Mesenchymal stem cell (in vitro differentiated cells and primary cell): ENCODE data around the gene FCER2.

Experiments used
- DNase-seq: peaks from one replicate; pipeline ENCODE4 v3.0.0-alpha.2; 2013
- H2AFZ ChIP-seq: one replicate; pipeline ENCODE4 v1.6.1; 2013; ENCODE audit warnings: low read depth, mild to moderate bottlenecking, control low read depth, inconsistent platforms, low read length, moderate library complexity
- H2AK5ac ChIP-seq: 2 replicates; pipeline ENCODE4 v1.6.1; 2013; ENCODE audit warnings: low read length, moderate library complexity, mild to moderate bottlenecking, inconsistent platforms; ENCODE audit not compliant: severe bottlenecking
- H2BK120ac ChIP-seq: one replicate; pipeline ENCODE4 v1.6.1; 2013; ENCODE audit warnings: low read depth, mild to moderate bottlenecking, inconsistent platforms, low read length, moderate library complexity
- H2BK12ac ChIP-seq, 2 experiments: one replicate each; pipeline ENCODE4 v1.6.1; 2013; ENCODE audit warnings: inconsistent platforms in 2 of 2, low read length in 2 of 2, mild to moderate bottlenecking in 2 of 2, moderate library complexity in 2 of 2, control low read depth in 1 of 2
- H2BK15ac ChIP-seq: one replicate; pipeline ENCODE4 v1.6.1; 2013; ENCODE audit warnings: mild to moderate bottlenecking, low read depth, inconsistent platforms; ENCODE audit not compliant: poor library complexity, severe bottlenecking
- H2BK5ac ChIP-seq: 2 replicates; pipeline ENCODE4 v1.6.1; 2013; ENCODE audit warnings: low read depth, mild to moderate bottlenecking, low read length, control low read depth, inconsistent platforms; ENCODE audit not compliant: poor library complexity, severe bottlenecking
- H3K14ac ChIP-seq, 2 experiments: one replicate each; pipeline ENCODE4 v1.6.1; 2013; ENCODE audit warnings: inconsistent platforms in 2 of 2, low read length in 2 of 2, control low read depth in 1 of 2, mild to moderate bottlenecking in 1 of 2, moderate library complexity in 1 of 2
- H3K18ac ChIP-seq, 2 experiments: one replicate each; pipeline ENCODE4 v1.6.1; 2013; ENCODE audit warnings: inconsistent platforms in 2 of 2, low read length in 2 of 2, control low read depth in 1 of 2, low read depth in 1 of 2, mild to moderate bottlenecking in 1 of 2
- H3K23ac ChIP-seq, 2 experiments: one replicate each; pipeline ENCODE4 v1.6.1; 2013; ENCODE audit warnings: inconsistent platforms in 2 of 2, low read length in 2 of 2, mild to moderate bottlenecking in 2 of 2, moderate library complexity in 2 of 2, control low read depth in 1 of 2
- H3K27ac ChIP-seq: 2 replicates; pipeline ENCODE4 v1.5.1; 2013; ENCODE audit warnings: mild to moderate bottlenecking, moderate library complexity, low read length, control low read depth, inconsistent platforms; ENCODE audit not compliant: poor library complexity, severe bottlenecking
- H3K27me3 ChIP-seq, 2 experiments: 2 replicates each; pipeline versions ENCODE4 v1.6.1 to v1.7.0; 2013; ENCODE audit warnings: low read length in 2 of 2, mild to moderate bottlenecking in 2 of 2, moderate library complexity in 2 of 2, control low read depth in 1 of 2, inconsistent platforms in 1 of 2; ENCODE audit not compliant: control insufficient read depth in 1 of 2, insufficient read depth in 1 of 2
- H3K36me3 ChIP-seq, 2 experiments: 2 replicates each; pipeline versions ENCODE4 v1.6.1 to v1.7.0; 2013; ENCODE audit warnings: low read length in 2 of 2, control low read depth in 1 of 2, inconsistent platforms in 1 of 2, low read depth in 1 of 2, mild to moderate bottlenecking in 1 of 2; ENCODE audit not compliant: insufficient read depth in 2 of 2, control insufficient read depth in 1 of 2
- H3K4ac ChIP-seq, 2 experiments: one replicate each; pipeline ENCODE4 v1.6.1; 2013; ENCODE audit warnings: inconsistent platforms in 2 of 2, low read length in 2 of 2, mild to moderate bottlenecking in 2 of 2, moderate library complexity in 2 of 2, control low read depth in 1 of 2, low read depth in 1 of 2
- H3K4me1 ChIP-seq: 2 replicates; pipeline ENCODE4 v1.6.1; 2013; ENCODE audit warnings: low read depth, low read length, control low read depth; ENCODE audit not compliant: control insufficient read depth, insufficient read depth
- H3K4me2 ChIP-seq: 2 replicates; pipeline ENCODE4 v1.6.1; 2013; ENCODE audit warnings: low read length, mild to moderate bottlenecking, inconsistent platforms; ENCODE audit not compliant: poor library complexity, severe bottlenecking
- H3K4me3 ChIP-seq, 2 experiments: 2 replicates each; pipeline versions ENCODE4 v1.5.1 to v1.7.0; 2013; ENCODE audit warnings: low read length in 2 of 2, mild to moderate bottlenecking in 2 of 2, control low read depth in 1 of 2, low read depth in 1 of 2; ENCODE audit not compliant: insufficient read depth in 1 of 2
- H3K79me1 ChIP-seq: replicated peaks from 2 replicates; pipeline ENCODE4 v1.6.1; 2013; ENCODE audit warnings: mild to moderate bottlenecking, control low read depth, low read length, inconsistent platforms; ENCODE audit not compliant: poor library complexity, severe bottlenecking
- H3K9ac ChIP-seq: 2 replicates; pipeline ENCODE4 v1.7.0; 2013; ENCODE audit warnings: mild to moderate bottlenecking, low read length, moderate library complexity
- H3K9me3 ChIP-seq: 2 replicates; pipeline ENCODE4 v1.7.0; 2013; ENCODE audit warnings: mild to moderate bottlenecking, low read length; ENCODE audit not compliant: control insufficient read depth
- H4K8ac ChIP-seq: one replicate; pipeline ENCODE4 v1.6.1; 2013; ENCODE audit warnings: inconsistent platforms, mild to moderate bottlenecking, low read length, moderate library complexity
- H4K91ac ChIP-seq: one replicate; pipeline ENCODE4 v1.6.1; 2013; ENCODE audit warnings: mild to moderate bottlenecking, low read length, inconsistent platforms
- WGBS: methylation state at CpG from one replicate; pipeline ENCODE4 v1.1.7; 2013; ENCODE audit warnings: mixed read lengths; 5-methylcytosine and 5-hydroxymethylcytosine counted together

The FCER2 gene

GRCh38 chr19:7710616-7711015 lies 8.7 kb upstream of the FCER2 start:
- WGBS, result 81% methylated on average over 5 of the region's 5 CpGs
- Histone ChIP-seq H3K9ac (no peak overlapping the region), H3K4me3 (no peak overlapping the region), H3K36me3 (no peaks in the 10 kb centered on the region), H2AK5ac (no peak overlapping the region), H3K9me3 (no peaks in the 10 kb centered on the region), H4K91ac (no peak overlapping the region), H3K4me2 (no peak overlapping the region), H3K23ac (no peak overlapping the region), H3K4me1 (no peaks in the 10 kb centered on the region), H3K14ac (no peak overlapping the region), H2AFZ (no peak overlapping the region), H2BK15ac (no peak overlapping the region), H3K27me3 (peaks cover 0 to 25% of the 10 kb centered on the region in 2 experiments), H3K4ac (no peak overlapping the region), H3K27ac (no peak overlapping the region), H2BK12ac (no peak overlapping the region), H2BK120ac (no peak overlapping the region), H3K79me1 (no peaks in the 10 kb centered on the region), H2BK5ac (no peak overlapping the region), H4K8ac (no peak overlapping the region), H3K18ac (no peak overlapping the region)
- DNase-seq, result no peak

GRCh38 chr19:7709932-7710460 lies 8.1 kb upstream of the FCER2 start:
- no peaks in the 10 kb centered on the region for H3K4me1 ChIP-seq
- H2BK5ac ChIP-seq, result no peak overlapping the region
- no peak overlapping the region for H3K27ac ChIP-seq
- WGBS, result 83% methylated on average over 9 of the region's 10 CpGs
- no peak overlapping the region for H2AFZ ChIP-seq
- H3K9me3 ChIP-seq, result no peaks in the 10 kb centered on the region
- H3K4me3 ChIP-seq, result no peak overlapping the region
- no peak overlapping the region for H3K4ac ChIP-seq
- H2BK12ac ChIP-seq, result no peak overlapping the region
- no peak overlapping the region for H2BK120ac ChIP-seq
- H3K23ac ChIP-seq, result no peak overlapping the region
- no peak overlapping the region for H3K4me2 ChIP-seq
- DNase-seq, result no peak
- H3K9ac ChIP-seq, result no peak overlapping the region
- H3K36me3 ChIP-seq, result no peaks in the 10 kb centered on the region
- no peak overlapping the region for H2BK15ac ChIP-seq
- H3K79me1 ChIP-seq, result no peaks in the 10 kb centered on the region
- H4K8ac ChIP-seq, result no peak overlapping the region
- no peak overlapping the region for H2AK5ac ChIP-seq
- H3K18ac ChIP-seq, result no peak overlapping the region
- no peak overlapping the region for H3K14ac ChIP-seq
- peaks cover 0 to 27% of the 10 kb centered on the region in 2 experiments for H3K27me3 ChIP-seq
- no peak overlapping the region for H4K91ac ChIP-seq

- Histone ChIP-seq H4K91ac (no peak overlapping the region), H2AK5ac (no peak overlapping the region), H3K23ac (no peak overlapping the region), H3K9me3 (no peaks in the 10 kb centered on the region), H3K4me1 (no peaks in the 10 kb centered on the region), H3K18ac (no peak overlapping the region), H3K4me2 (no peak overlapping the region), H2BK12ac (no peak overlapping the region), H3K36me3 (no peaks in the 10 kb centered on the region), H2BK120ac (no peak overlapping the region), H2BK15ac (no peak overlapping the region), H3K4ac (no peak overlapping the region), H3K14ac (no peak overlapping the region), H3K4me3 (no peak overlapping the region), H3K27ac (no peak overlapping the region), H4K8ac (no peak overlapping the region), H2BK5ac (no peak overlapping the region), H3K79me1 (no peaks in the 10 kb centered on the region), H3K9ac (no peak overlapping the region), H3K27me3 (peaks cover 0 to 48% of the 10 kb centered on the region in 2 experiments), H2AFZ (no peak overlapping the region)
- DNase-seq, result no peak
- 57% methylated on average over 3 of the region's 8 CpGs for WGBS
These were observed 5.1 kb upstream of the FCER2 start for GRCh38 chr19:7706955-7707456.

- no peak overlapping the region for H3K18ac ChIP-seq
- H2AK5ac ChIP-seq, result no peak overlapping the region
- H3K4me1 ChIP-seq, result no peaks in the 10 kb centered on the region
- no peak for DNase-seq
- H3K14ac ChIP-seq, result no peak overlapping the region
- H2BK5ac ChIP-seq, result no peak overlapping the region
- H4K91ac ChIP-seq, result no peak overlapping the region
- no peak overlapping the region for H3K27ac ChIP-seq
- 80% methylated on average over 12 of the region's 14 CpGs for WGBS
- H2BK120ac ChIP-seq, result no peak overlapping the region
- no peak overlapping the region for H3K4me2 ChIP-seq
- no peak overlapping the region for H3K4ac ChIP-seq
- no peak overlapping the region for H4K8ac ChIP-seq
- H2BK12ac ChIP-seq, result no peak overlapping the region
- no peaks in the 10 kb centered on the region for H3K79me1 ChIP-seq
- H3K9ac ChIP-seq, result no peak overlapping the region
- H2AFZ ChIP-seq, result no peak overlapping the region
- no peaks in the 10 kb centered on the region for H3K9me3 ChIP-seq
- no peaks in the 10 kb centered on the region for H3K36me3 ChIP-seq
- peaks cover 0 to 52% of the 10 kb centered on the region in 2 experiments for H3K27me3 ChIP-seq
- H2BK15ac ChIP-seq, result no peak overlapping the region
- H3K4me3 ChIP-seq, result no peak overlapping the region
- H3K23ac ChIP-seq, result no peak overlapping the region
These were observed 4.4 kb upstream of the FCER2 start for GRCh38 chr19:7706188-7706954.
